ENCODE data around the gene PGD. TPM values are rescaled to one million over a fixed set of nuclear protein-coding genes. Genes with fewer than 3 reads are reported as not detected.

PGD gene
- total RNA-seq, 1 experiment from 2014 or later: 291 TPM

- H3K23me2 ChIP-seq (ENCODE audit: insufficient read length, low read depth, low read length, poor library complexity, severe bottlenecking): no peaks in the 10 kb centered on the region
- no peak overlapping the region for H4K5ac ChIP-seq (ENCODE audit: insufficient read length, low read depth, low read length)
- no peaks in the 10 kb centered on the region for H4K20me1 ChIP-seq (ENCODE audit: control insufficient read depth, insufficient read depth, insufficient read length)
- H2BK20ac ChIP-seq (ENCODE audit: low read depth, low read length, poor library complexity, severe bottlenecking): no peak overlapping the region
- H3K27me3 ChIP-seq (ENCODE audit: insufficient read depth, low read length): no peaks in the 10 kb centered on the region
- Mint-ChIP-seq H3K36me3 (ENCODE audit: insufficient read depth in 1 of 3, low read depth in 3 of 3) (peaks cover 27 to 50% (median 47%) of the 10 kb centered on the region in 3 experiments; a peak in 6 of 7 replicates), H3K4me1 (no peaks in the 10 kb centered on the region), H3K27ac (no peak overlapping the region), H3K4me3 (no peak overlapping the region), H3K9me3 (no peaks in the 10 kb centered on the region), H3K27me3 (ENCODE audit: low read depth) (no peaks in the 10 kb centered on the region)
- H2BK12ac ChIP-seq (ENCODE audit: insufficient read length, low read depth, low read length): no peak overlapping the region
- no peak overlapping the region for H3K18ac ChIP-seq (ENCODE audit: insufficient read length, low read depth, low read length)
- H4K8ac ChIP-seq (replicated peaks; ENCODE audit: insufficient read length, low read depth, low read length): no peak overlapping the region
- H3K79me2 ChIP-seq (ENCODE audit: insufficient read depth, low read length): no peaks in the 10 kb centered on the region
- no peak overlapping the region for H3K56ac ChIP-seq (ENCODE audit: insufficient read length, low read depth, low read length)
- H4K91ac ChIP-seq (ENCODE audit: insufficient read length, low read depth, low read length): no peak overlapping the region
- H2AK5ac ChIP-seq (ENCODE audit: insufficient read length, low read length): no peak overlapping the region
- no peak overlapping the region for H3K27ac ChIP-seq (ENCODE audit: insufficient read length, low read depth, low read length)
- no peaks in the 10 kb centered on the region for H3K79me1 ChIP-seq (ENCODE audit: insufficient read depth, low read depth, low read length, poor library complexity, severe bottlenecking)
- no peak for TF ChIP-seq CTCF (conservative IDR thresholded peaks at IDR 0.05)
- no peak overlapping the region for H3K4ac ChIP-seq (ENCODE audit: low read depth, low read length)
- no peak overlapping the region for H3K23ac ChIP-seq (ENCODE audit: insufficient read length, low read depth, low read length)
- H3K9ac ChIP-seq (ENCODE audit: extremely low read depth, insufficient read length, low read length): no peak overlapping the region
- no peak overlapping the region for H2AFZ ChIP-seq (ENCODE audit: low read length)
- H2BK15ac ChIP-seq (ENCODE audit: low read depth, low read length): no peak overlapping the region
- no peak overlapping the region for H2BK5ac ChIP-seq (ENCODE audit: insufficient read length, low read length)
- no peaks in the 10 kb centered on the region for H3K4me1 ChIP-seq (ENCODE audit: insufficient read depth, low read length)
- no CpG with 5 or more reads among the region's 10 CpGs for WGBS (ENCODE audit: extremely low coverage, insufficient read length, low lambda C conversion rate)
- no peak overlapping the region for H3K4me2 ChIP-seq (ENCODE audit: insufficient read depth, insufficient read length, low read length)
- DNase-seq: no peak
- no peaks in the 10 kb centered on the region for H3K9me3 ChIP-seq (ENCODE audit: control insufficient read depth, low read depth, low read length)
- no peak overlapping the region for H3T11ph ChIP-seq (ENCODE audit: low read length)
- H3K14ac ChIP-seq (ENCODE audit: insufficient read depth, low read length): no peak overlapping the region
- no peak overlapping the region for H2BK120ac ChIP-seq (ENCODE audit: low read depth, low read length, poor library complexity, severe bottlenecking)
These were observed 37.3 kb upstream of the PGD start for GRCh38 chr1:10361515-10361914.
